ENCODE measurements around the gene ASTN2. TPM values are rescaled to one million over a fixed set of nuclear protein-coding genes. Genes with fewer than 3 reads are reported as not detected.
"Not testable (repeated sequence)": the region's sequence is repeated elsewhere in the genome, so short reads cannot be mapped to it uniquely, and the experiment has no call there.

The ASTN2 gene
- polyA plus RNA-seq, 3 donors = 15.1 to 17.1 (median 15.6) TPM

DNA sequence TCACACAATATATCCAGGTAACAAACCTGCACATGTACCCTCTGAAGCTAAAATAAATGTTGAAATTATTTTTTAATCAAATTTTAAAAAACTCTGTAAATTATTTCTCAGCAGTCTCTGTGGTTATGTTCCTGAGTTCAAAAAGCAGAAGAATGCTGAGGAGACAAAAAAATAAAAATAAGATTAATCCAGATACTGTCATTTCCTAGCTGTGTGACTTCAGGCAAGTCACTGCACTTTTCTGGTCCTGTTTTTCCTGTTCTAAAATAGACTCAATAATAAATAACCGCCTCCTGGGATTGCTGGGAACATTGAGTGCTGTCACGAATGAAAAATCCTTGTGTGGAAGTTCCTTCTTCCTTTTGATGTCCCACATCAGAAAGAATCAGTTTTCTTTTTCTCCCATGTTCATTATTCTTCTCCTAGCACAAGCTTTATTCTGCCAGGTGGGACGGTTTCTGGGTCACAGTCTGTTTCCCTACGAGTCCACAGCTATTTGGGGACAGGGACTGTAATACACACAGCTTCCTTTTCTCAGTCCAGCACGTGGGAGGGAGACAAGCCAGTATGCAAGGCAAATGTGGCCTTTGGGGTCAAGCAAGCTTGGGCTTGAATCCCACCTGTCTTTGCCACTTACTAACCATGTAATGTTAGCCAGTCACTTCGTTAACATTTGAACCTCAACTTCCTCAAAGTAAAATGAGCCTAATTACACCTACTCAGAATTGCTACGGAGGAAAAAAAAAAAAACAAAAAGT lies 570.8 kb downstream of the ASTN2 start:
- no peak for DNase-seq (ENCODE audit: low read depth in 3 of 3, low spot score in 2 of 3)

DNA sequence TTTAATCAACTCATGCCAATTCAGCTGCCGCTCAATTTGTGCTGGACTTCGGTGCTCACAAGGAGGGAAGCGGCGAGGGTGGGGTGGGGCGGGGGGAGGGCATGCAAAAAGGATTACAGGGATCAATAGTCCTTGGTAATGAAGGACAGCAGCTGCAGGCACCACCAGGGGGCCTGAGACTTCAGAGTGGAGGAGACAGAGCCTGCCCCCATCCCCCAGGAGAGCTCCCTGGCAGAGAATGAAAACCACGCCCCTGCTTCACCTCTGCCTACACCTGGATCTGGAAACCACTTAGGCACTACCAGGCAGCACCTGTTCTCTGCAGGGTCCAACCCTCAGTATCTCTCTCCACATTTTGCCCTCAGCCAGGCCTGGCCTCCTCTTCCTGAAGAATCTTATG lies 572.2 kb downstream of the ASTN2 start:
- DNase-seq (ENCODE audit: low read depth in 3 of 3, low spot score in 2 of 3) = no peak

DNA sequence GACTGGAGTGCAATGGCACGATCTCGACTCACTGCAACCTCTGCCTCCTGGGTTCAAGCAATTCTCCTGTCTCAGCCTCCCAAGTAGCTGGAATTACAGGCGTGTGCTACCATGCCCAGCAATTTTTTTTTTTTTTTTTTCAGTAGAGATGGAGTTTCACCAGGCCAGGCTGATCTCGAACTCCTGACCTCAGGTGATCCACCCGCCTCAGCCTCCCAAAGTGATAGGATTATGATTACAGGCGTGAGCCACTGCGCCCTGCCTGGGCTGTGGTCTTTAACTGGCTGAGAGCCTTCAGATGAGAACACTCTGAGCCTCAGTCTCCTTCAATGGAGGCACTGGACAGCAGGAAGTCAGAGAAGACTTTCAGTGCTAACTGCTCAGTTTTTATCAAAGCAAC lies 576.4 kb downstream of the ASTN2 start:
- DNase-seq (ENCODE audit: low read depth in 3 of 3, low spot score in 2 of 3) = not testable (repeated sequence)

DNA sequence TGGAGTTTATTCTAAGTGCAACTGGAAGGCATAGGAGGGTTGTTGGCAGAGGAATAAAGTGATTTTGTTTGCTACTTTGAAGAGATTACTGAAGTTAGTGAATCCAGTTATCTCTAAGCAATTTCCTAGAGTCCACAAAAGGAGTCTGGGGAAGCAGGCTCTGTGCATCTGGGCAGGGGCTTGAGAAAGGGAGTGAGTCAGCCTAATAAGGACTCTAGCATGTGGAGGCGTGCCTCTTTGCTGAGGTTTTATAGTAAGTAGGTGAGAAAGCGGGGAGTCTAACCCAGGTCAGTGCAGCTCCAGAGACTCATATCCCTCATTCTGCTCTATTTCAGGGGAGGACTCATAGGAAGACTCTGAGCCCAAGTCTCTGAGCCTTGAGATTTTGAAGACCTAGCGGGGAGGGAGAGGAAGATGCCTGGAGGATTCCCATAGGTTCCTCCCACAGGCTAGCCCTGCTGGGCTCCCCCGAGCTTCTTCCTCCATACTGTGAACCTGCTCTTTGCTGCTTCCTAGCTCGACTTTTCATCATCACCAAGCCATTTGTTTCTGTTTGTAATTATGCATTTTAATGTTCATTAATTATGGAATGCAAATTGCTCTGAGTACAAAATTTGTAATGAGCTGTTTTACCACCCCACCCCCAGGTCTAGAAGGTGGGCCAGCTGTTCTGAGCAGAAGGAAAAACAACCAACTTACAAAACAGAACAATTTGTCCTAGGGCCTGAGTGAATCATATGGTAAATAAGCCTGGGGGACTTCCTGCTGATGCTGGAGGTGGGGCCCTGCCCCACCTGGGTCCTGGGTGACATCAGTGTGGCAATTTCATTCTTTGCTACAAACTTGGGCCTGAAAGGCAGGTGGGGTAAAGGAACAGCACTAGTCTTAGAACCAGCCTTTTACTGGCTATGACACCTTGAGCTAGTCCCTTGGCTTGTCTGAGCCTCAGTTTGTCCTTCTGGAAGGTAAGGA lies 577.6 kb downstream of the ASTN2 start:
- DNase-seq (ENCODE audit: low read depth in 3 of 3, low spot score in 2 of 3) = no peak

DNA sequence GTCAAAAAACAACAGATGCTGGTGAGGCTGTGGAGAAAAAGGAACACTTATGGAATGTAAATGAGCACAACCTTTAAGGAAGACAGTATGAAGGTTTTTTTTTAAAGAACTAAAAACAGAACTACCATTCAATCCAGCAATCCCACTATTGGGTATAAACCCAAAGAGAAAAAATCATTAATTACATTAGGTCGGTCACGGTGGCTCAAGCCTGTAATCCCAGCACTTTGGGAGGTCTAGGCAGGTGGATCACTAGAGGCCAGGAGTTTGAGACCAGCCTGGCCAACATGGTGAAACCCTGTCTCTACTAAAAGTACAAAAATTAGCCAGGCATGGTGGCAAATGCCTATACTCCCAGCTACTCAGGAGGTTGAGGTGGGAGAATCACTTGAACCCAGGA lies 584.5 kb downstream of the ASTN2 start:
- not testable (repeated sequence) for DNase-seq (ENCODE audit: low read depth in 3 of 3, low spot score in 2 of 3)

DNA sequence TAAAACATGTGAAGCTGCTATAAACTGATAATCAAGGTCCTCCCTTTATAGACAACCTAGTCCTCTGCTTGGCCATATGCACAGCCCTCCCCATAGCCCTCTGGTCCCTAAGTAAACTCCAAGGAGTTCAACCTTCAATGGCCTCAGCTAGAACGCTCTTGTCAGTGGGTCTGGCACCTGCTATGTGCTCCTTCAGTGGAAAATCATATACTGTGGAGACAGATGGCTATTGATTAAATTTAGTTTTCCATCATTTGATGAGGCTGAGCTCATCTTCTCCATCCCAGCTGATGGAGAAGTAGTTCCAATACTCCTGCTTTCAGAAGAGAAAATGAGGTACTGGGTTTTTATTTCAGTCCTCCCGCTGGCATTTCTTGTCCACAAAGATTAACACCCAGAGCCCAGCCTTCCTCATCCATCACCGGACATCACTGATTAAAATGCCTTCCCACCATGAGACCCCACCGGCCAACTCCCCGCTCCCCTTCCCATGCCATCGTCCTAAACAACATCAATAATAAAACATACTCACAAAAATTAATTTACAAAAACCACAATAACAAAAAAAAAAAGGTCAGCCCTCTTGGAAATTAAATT lies 593.1 kb downstream of the ASTN2 start:
- no peak for DNase-seq (ENCODE audit: low read depth in 3 of 3, low spot score in 2 of 3)

DNA sequence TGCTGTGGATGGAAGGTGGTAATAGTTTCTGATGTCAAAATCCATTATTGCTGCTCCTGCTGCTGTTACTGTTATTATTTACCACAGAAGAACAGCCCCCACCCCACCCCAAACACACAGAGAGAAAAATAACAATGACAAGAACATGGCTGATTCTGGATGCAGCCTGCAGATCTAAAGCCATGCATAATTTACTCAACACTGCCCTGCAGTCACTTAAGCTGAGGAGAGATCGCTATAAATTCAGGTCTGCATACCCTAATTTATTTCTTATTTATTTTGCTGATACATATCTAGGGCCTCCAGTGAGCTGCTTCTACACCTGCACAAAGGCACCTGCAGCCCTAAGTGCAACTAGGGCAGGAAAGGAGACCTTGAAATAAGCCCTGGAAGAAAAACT lies 595.7 kb downstream of the ASTN2 start:
- DNase-seq (ENCODE audit: low read depth in 3 of 3, low spot score in 2 of 3) = no peak

DNA sequence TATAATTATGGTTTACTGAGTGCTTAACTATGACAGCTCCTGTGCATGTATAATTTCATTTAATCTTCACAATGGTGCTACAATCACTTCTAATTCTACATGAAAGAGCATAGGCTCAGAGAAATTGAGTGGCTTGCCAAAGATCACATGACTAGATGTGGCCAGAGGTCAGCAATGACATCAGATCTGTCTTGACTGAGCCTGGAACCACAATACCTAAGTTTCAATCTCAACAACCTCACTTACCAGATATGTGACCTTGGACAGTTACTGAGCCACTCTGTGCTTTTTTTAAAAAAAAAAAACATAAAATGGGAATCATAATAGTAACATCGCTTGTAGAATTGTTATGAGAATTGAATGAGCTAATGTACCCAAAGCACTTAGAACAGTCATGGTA lies 597.1 kb downstream of the ASTN2 start:
- no peak for DNase-seq (ENCODE audit: low read depth in 3 of 3, low spot score in 2 of 3)

DNA sequence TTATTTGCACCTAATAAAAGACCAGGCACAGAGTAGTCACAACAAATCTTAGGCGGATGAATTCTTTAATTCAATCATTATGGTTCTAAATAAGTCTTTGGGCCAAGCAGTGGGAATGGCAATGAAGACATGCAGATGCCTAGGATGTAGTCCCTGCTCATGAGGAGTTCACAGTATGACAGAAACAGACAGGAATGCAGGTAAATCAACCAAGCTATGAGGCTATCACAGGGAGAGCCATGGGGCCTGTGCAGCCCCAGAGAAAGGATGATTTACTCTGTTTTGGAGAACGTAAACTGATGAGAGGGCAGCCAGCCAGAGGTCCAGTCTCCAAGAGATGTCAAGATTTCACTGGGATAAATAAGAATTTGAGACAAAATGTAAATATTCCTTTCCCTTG lies 598.4 kb downstream of the ASTN2 start:
- DNase-seq (ENCODE audit: low read depth in 3 of 3, low spot score in 2 of 3) = no peak

DNA sequence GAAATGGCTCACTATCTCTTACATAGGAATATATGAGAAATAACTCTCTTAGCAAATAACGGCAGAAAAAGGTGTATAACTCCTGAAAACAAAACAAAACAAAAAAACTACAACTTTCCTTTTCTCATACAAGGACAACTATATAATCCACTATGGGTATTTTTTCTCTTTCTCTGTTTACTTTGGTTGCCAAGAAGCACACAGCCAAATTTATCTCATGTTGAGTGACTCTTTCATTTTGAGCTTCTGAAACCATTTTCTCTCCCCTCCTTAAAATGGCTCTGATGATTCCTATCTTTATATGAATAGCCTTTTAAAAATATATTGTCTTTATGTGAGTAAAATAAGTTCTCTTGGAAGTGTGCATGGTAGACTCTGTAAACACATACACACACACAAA lies 599.0 kb downstream of the ASTN2 start:
- DNase-seq (ENCODE audit: low read depth in 3 of 3, low spot score in 2 of 3) = no peak

DNA sequence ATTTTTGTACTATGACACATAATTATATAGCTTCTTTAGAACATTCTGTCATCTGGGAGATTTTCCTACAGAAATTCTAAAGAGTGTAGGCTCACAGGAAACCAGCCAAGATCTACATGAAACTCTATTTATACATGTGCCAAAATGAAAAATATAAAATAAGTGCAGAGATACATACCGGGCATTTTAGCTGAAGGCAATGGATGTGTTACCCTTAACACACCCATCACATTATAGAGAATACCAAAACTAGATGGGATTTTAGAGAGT lies 601.9 kb downstream of the ASTN2 start:
- DNase-seq (ENCODE audit: low read depth in 3 of 3, low spot score in 2 of 3) = no peak

DNA sequence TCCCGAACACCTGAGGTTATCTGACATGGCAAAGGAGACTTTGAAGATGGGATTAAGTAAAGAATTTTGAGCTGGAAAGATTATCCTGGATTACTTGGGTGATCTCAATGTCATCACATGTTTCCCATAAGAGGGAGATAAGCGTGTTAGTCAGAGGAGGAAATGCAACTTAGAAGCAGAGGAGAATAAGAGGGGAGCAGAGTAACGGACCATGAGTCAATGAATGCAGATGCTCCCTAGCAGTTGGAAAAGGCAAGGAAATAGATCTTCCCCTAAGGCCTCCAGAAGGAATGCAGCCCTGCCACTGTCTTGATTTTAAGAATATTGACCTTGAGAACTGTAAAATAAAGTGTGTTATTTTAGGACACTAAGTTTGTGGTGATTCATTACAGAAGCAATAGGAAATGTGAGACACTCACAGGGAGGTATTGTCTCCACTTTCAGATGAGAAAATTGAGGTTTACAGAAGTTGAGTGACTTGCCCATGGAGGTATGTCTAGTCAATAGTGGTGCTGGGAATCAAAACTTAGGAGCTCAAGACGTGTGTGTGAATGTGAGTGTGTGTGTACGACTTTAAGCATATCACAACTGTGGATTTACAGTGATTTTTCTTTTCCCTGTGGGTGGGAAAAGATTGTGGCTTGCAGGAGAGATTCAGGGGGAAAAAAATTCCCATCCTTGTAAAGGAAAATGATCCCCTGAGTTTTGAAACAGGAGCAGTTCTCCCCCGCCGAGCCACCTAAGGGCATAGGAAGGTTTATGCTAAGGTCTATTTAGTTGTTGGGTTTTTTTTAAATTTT lies 602.4 kb downstream of the ASTN2 start:
- no peak for DNase-seq (ENCODE audit: low read depth in 3 of 3, low spot score in 2 of 3)

DNA sequence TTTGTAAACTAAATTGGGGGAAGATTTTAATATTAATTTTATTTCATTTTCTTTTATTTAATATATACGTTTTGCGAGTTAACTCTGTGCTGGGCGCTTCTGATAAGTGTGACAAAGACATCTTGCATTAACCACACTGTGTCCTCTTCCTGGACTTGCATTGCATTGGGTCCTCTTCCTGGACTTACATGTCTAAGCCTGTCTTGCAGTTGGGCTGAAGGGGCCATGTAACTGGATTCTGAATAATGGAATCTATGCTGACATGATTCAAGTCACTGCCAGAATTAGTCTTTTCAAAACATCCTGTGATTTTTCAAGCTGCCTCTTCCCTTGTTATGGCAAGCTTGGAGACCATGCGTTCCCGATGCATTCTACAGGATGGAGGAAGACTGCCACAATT lies 605.2 kb downstream of the ASTN2 start:
- DNase-seq (ENCODE audit: low read depth in 3 of 3, low spot score in 2 of 3) = no peak

DNA sequence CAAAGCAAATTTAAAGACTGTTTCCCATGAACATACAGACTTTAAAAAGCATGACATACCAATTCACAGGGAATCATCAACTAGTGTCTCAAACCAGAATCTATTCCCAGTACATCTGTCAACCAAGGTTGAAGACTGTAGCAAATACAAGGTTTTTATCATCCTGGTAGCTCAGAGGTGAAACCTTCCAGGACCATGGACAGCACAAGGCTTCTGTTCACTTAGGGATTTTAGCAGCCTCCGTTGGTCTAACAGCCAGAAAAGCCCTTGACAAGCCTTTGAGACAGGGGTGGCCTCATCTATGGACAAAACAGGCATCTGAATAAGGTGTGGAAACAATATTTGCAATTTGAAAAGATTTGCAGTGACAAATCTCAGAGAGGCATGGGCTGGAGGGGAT lies 608.8 kb downstream of the ASTN2 start:
- DNase-seq (ENCODE audit: low read depth in 3 of 3, low spot score in 2 of 3) = peak; percentile 18 to 41 (median 23)

DNA sequence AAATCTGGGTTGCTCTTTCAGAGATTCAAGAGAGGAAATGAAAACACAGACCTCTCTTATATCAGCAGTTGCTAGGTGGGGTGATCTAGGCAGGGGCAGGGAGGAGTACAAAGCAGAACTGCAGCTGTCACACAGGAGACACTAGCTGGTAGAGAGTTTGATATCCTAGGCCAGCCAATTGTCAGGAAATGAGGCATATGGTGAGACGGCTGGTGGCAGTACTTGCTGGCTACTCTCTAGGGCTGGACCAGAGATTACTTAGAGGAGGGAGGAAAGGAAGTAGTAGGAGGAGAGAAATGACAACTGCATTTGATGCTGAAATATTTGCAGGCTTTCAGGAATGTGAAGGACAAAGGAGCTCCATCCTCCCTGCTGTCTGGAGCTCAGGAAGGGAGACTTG lies 614.0 kb downstream of the ASTN2 start:
- DNase-seq (ENCODE audit: low read depth in 3 of 3, low spot score in 2 of 3) = no peak

DNA sequence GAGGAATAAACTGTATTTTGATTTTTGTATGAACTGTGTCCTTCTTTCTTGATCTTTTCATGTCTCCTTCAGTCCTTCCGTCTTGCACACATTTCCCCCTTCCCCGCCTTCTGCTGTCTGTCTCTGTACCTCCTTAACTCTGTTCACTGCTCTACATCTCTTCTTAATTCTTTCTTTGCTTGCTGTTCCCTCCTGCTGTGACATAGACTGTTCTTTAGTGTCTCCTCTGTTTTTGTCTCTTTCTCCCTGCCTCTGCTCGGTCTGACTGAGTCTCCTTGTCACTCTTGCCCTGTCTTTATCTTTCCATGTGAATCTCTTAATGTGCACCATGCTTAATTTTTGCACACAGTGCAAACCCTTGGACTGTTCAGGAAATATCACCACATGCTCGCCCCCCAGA lies 614.8 kb downstream of the ASTN2 start:
- DNase-seq (ENCODE audit: low read depth in 3 of 3, low spot score in 2 of 3) = no peak

DNA sequence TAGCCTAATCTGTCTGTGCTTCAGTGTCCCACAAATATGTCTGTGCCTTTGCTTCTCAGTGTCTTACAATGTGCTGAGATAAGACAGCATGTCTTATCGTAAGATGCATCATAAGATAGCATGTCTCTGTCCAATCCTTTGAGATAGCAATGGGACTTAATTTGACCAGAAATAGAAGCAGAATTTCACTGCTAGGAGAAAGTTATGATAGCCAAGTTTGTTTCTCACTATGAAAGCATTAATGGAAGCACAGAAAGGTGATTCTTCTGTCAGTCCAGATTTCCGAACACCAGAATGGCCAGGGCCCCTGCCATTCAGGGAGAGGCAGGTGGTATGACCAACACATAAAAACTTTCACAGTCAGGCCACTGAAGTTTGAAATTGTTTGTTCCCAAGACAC lies 616.3 kb downstream of the ASTN2 start:
- no peak for DNase-seq (ENCODE audit: low read depth in 3 of 3, low spot score in 2 of 3)

DNA sequence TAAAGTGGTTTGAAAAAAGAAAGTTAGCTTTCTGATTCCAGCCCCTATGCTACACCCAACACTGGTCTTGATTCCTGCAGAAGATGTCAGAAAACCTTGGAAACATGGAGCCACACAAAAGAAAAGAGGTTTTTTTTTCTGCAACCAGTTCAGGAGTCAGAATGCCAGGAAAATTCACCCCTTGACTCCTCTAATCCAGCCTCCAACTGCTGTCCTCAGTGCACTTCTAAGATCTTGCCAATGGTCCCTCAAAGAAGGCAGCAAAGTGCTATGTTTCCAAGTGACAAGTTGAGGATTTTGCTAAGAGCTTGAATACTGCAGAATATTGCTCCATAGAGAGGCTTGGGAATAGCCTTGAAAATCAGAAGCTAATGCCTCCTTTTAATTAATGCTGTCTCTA lies 617.6 kb downstream of the ASTN2 start:
- no peak for DNase-seq (ENCODE audit: low read depth in 3 of 3, low spot score in 2 of 3)

DNA sequence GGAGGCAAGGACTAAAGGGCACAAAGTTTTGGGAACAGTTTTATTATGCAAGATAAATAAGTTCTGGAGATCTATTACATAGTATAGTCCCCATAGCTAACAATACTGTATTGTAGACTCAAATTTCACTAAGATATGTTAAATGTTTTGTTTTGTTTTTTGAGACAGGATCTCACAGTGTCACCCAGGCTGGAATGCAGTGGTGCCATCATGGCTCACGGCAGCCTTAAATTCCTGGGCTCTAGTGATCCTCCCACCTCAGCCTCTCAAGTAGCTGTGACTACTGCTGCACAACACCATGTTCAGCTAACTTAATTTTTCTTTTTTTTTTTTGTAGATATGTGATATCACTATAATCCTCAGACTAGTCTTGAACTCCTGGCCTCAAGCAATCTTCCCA lies 618.2 kb downstream of the ASTN2 start:
- no peak for DNase-seq (ENCODE audit: low read depth in 3 of 3, low spot score in 2 of 3)

DNA sequence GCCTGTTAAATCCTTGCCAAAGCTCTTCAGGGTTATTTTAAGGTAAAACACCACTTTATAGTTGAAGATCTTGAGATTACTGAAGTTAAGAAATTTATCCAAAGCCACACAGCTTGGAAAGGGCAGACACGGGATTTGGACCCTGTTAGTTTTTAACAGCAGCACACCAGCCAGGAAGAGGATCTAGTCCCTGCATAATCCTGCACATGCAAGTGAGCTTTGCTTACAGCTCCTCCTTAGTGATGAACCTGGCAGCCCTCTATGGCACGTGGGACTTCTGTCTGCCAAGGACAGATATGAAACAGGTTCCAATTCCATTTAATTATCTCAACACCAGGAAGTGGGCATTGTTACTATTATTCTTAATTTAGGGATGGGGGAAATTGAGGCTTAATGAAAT lies 619.0 kb downstream of the ASTN2 start:
- DNase-seq (ENCODE audit: low read depth in 3 of 3, low spot score in 2 of 3) = no peak

DNA sequence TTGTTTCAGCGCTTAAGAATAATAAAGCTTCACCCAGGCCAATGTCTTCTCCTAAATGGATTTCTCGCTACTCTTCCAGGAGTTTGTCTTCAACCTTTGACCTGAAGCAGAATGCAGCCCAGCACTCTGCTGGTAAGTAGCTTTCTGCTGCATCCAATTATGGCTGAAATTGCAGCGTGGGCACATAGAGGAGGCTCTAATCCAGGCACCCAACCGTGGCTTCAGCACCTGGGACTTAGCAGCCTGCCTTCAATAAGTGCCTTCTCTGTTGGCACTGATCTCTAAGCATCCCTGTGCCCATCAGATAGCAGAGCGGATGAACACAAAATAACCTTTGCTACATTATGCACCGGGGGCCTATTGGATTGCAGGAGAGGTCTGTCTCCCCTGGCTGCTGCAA lies 622.6 kb downstream of the ASTN2 start:
- DNase-seq (ENCODE audit: low read depth in 3 of 3, low spot score in 2 of 3) = no peak
